Renal cortex interstitium (tissue), 3 donors: ENCODE data around the gene OR10X1. TPM values are rescaled to one million over a fixed set of nuclear protein-coding genes. Genes with fewer than 3 reads are reported as not detected.

Experiments used
- polyA plus RNA-seq, 3 donors: library from polyadenylated mRNA; unstranded; fragments of 120-200 nt; gene quantifications; one replicate each; pipeline ENCODE4 v1.2.1, GENCODE V29; 2013; ENCODE audit not compliant: insufficient read length in 3 of 3

Gene OR10X1
- polyA plus RNA-seq, 3 donors, result not detected

Other genes with a start within 250 kb of the OR10X1 start
- gene CD1B, start 248.4 kb downstream of the OR10X1 start, polyA plus RNA-seq, result not detected
- gene CD1E, start 226.0 kb downstream of the OR10X1 start, polyA plus RNA-seq, result under 1 TPM in 2 of 3 donors, not detected in 1; 0.11 to 0.27 TPM
- not detected for gene OR10T2, start 180.4 kb downstream of the OR10X1 start, polyA plus RNA-seq
- gene OR10K2, start 153.7 kb downstream of the OR10X1 start, polyA plus RNA-seq, result not detected
- gene OR10K1, start 118.1 kb downstream of the OR10X1 start, polyA plus RNA-seq, result under 1 TPM in 1 of 3 donors, not detected in 2; 0.05 TPM
- not detected for gene OR10R2, start 107.7 kb downstream of the OR10X1 start, polyA plus RNA-seq
- gene OR6Y1, start 25.5 kb downstream of the OR10X1 start, polyA plus RNA-seq, result not detected
- gene OR6P1, start 9.3 kb downstream of the OR10X1 start, polyA plus RNA-seq, result not detected
- under 1 TPM in 2 of 3 donors, not detected in 1; 0.01 to 0.08 TPM for gene OR10Z1, start 25.4 kb upstream of the OR10X1 start, polyA plus RNA-seq
- 1 to 10 TPM; 1.1 to 2.8 (median 1.1) TPM for gene SPTA1, start 106.8 kb upstream of the OR10X1 start, polyA plus RNA-seq
- gene OR6K2, start 120.8 kb upstream of the OR10X1 start, polyA plus RNA-seq, result not detected
- gene OR6K3, start 140.8 kb upstream of the OR10X1 start, polyA plus RNA-seq, result under 1 TPM in 2 of 3 donors, not detected in 1; 0.06 to 0.08 TPM
- not detected for gene OR6K6, start 174.8 kb upstream of the OR10X1 start, polyA plus RNA-seq
- not detected for gene OR6N1, start 192.3 kb upstream of the OR10X1 start, polyA plus RNA-seq
- not detected for gene OR6N2, start 201.3 kb upstream of the OR10X1 start, polyA plus RNA-seq